K562 (cell line): ENCODE data around the gene HBP1. TPM values are rescaled to one million over a fixed set of nuclear protein-coding genes. Genes with fewer than 3 reads are reported as not detected.

Source experiments
- CREB5 ChIP-seq: fragments of 250-450 bp; sonication (Bioruptor Pico); IDR thresholded peaks from 2 replicates; pipeline ENCODE4 v1.5.0; 2020; ENCODE audit warnings: mild to moderate bottlenecking
- HDAC8 ChIP-seq: fragments of 450-650 bp; IDR thresholded peaks from 2 replicates; pipeline ENCODE4 v1.6.1; 2016; ENCODE audit warnings: mild to moderate bottlenecking, missing genetic modification characterization, moderate library complexity, missing compliant biosample characterization
- HOXB6 ChIP-seq: fragments of 250-450 bp; sonication (Bioruptor Pico); IDR thresholded peaks from 2 replicates; pipeline ENCODE4 v1.5.1; 2022; ENCODE audit warnings: mild to moderate bottlenecking, borderline replicate concordance
- RERE ChIP-seq: sonication (generic); formaldehyde crosslinking; IDR thresholded peaks from 2 replicates; pipeline ENCODE4 v1.8.0; 2023; ENCODE audit warnings: missing genetic modification reagents, mild to moderate bottlenecking, borderline replicate concordance
- REST ChIP-seq, 2 experiments: fragments of 450-650 bp; formaldehyde crosslinking in 1 of 2; IDR thresholded peaks; 2 replicates each; pipeline versions ENCODE4 v1.4.0 to v1.6.1; 2014 to 2020; ENCODE audit warnings: mild to moderate bottlenecking in 2 of 2, borderline replicate concordance in 1 of 2, low read depth in 1 of 2
- SAP30 ChIP-seq: fragments of 200-600 bp; sonication (generic); IDR thresholded peaks from 2 replicates; pipeline ENCODE4 v1.6.1; 2012; ENCODE audit warnings: borderline replicate concordance, low read depth, mild to moderate bottlenecking, moderate library complexity, low read length, control low read depth, inconsistent platforms; ENCODE audit not compliant: insufficient read depth, poor library complexity, severe bottlenecking
- SREBF1 ChIP-seq: fragments of 150-350 bp; IDR thresholded peaks from 2 replicates; pipeline ENCODE4 v1.6.1; 2014; ENCODE audit warnings: antibody characterized with exemption, low read depth, low read length, borderline replicate concordance
- ZNF740 ChIP-seq, 3 experiments: fragments of 200-800 bp in 1 of 3; sonication (Bioruptor generic) in 1 of 3; sonication (generic) in 1 of 3; formaldehyde crosslinking in 1 of 3; IDR thresholded peaks; 2 replicates each; pipeline versions ENCODE4 v1.6.1 to v1.8.0; 2016 to 2022; ENCODE audit warnings: mild to moderate bottlenecking in 2 of 3, missing compliant biosample characterization in 2 of 3, missing genetic modification characterization in 2 of 3, missing genetic modification reagents in 1 of 3
- polyA plus RNA-seq, 8 experiments: library from polyadenylated mRNA; depleted of rRNA in 4 of 8; stranded (reverse) in 5 of 8; unstranded in 3 of 8; fragments of >200 nt; fragmentation: Nextera tagmentation in 2 of 8; fragmentation: Illumina TruSeq in 1 of 8; extraction: Ambion mirVana in 2 of 8; extraction: Trizol in 1 of 8; gene quantifications; 2 replicates each; pipeline versions ENCODE4 v1.2.1 to v1.2.3, GENCODE V29; 2011 to 2014; ENCODE audit warnings: inconsistent platforms in 1 of 8, missing spikeins in 1 of 8
- total RNA-seq, 7 experiments: library from RNA; depleted of rRNA in 6 of 7; stranded (reverse); fragments of >200 nt in 6 of 7; fragmentation: Illumina TruSeq in 2 of 7; extraction: Trizol in 2 of 7; gene quantifications; 2 replicates each; pipeline versions ENCODE4 v1.2.1 to v1.2.3, GENCODE V29; 2011 to 2021; ENCODE audit warnings: low replicate concordance in 1 of 7

Gene HBP1
- total and polyA plus RNA-seq, 9 of the 15 experiments (the other 6 are each of a cell fraction or from before 2014, with no cell fraction given) = 18.7 to 59.9 (median 27.0) TPM

- TF ChIP-seq CREB5 (CRISPR knock-in tag) (no peak), RERE (CRISPR knock-in tag) (no peak), HDAC8 (tag) (no peak), ZNF740 (CRISPR knock-in tag; IDR thresholded peaks at IDR 0.05) (no peak), ZNF740 (tag; IDR thresholded peaks at IDR 0.05) (no peak), SREBF1 (no peak), SAP30 (no peak), REST (IDR thresholded peaks at IDR 0.05; ENCODE audit: borderline replicate concordance) (peak; percentile 77), REST (CRISPR knock-in tag; IDR thresholded peaks at IDR 0.05; ENCODE audit: low read depth) (no peak), HOXB6 (CRISPR knock-in tag) (no peak)
Measured at GRCh38 chr7:107201795-107202450, 33.1 kb downstream of the HBP1 start (continued).
